Inflammatory macrophage treated with lipopolysaccharide for 4 hours (primary cell): ENCODE measurements around the gene ERC2.

Source experiments
- DNase-seq: peaks from one replicate; pipeline ENCODE4 v3.0.0-alpha.2; 2020

The ERC2 gene

DNA sequence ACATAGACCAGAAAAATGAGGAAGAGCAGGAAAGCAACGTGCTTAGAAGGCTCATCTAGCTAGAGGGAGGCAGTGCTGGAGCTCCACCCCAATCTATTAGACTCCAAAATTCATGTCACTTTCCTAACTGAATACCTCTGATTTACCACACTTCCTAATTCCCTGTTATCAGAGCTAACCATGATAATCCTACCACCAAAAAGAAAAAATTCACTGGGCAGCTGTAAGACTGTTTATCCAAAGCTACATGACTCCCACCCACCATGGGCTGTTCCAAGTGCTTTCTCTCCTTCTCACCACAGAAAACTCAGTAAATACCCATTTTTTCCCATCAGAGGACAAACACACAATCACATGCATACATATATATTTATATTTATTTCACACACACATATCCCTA lies 501.7 kb downstream of the ERC2 start:
- no peak for DNase-seq

DNA sequence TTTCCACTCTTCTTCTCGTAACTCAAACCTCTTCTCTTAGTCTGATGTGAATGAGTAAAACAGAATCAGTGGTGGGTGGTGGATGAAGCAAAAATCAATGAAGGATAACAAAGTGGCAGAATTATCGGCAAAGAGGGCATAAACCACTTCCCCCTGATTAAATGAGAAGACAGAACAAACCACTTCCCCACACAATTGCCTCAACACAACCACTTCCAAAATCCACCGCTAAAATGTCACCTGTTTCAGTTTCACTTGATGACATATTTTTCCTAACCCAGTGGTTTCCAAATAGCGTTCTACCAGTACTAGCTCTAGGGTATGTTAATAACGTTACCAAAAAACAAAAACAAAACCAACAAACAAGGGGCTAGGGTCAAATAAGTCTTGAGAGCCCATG lies 502.5 kb downstream of the ERC2 start:
- no peak for DNase-seq

DNA sequence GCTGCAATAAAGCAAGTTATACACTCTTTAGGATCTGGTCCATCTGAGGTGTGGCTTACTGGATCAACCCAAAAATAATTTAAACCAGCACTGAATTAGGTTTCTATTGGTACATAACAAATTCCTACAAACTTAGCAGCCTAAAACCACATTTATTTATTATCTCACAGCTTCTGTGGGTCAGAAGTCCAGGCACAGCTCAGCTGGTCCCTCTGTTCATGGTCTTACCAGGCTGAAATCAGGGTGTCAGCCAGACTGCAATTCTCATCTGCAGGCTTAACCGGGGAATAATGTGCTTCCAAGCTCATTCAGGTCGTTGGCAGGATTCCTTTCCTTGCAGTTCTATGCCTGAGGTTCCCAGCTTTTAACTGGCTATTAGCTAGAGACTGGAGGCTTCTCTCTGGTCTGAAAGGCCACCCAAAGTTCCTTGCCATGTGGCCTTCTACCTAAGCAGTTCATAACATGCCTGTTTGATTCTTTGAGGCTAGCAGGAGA lies 503.7 kb downstream of the ERC2 start:
- DNase-seq: no peak

DNA sequence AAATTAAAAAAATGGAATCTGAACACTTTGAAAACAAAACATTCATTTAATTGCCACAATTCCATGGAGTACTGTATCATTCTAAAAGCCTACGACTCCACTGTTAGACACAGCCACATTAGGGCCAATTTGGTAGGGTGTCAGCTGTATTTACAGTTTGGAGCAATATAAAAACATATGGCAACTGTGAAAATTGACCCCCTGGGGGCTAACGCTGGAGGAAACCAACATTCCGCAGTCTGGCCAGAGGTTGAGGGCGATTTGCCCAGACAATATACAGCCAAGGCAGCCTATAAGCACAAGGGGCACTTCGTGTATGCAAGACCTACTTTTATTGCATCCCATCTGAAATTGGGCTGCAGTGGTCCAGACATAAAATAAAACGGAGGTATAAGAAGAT lies 504.7 kb downstream of the ERC2 start:
- DNase-seq: no peak

DNA sequence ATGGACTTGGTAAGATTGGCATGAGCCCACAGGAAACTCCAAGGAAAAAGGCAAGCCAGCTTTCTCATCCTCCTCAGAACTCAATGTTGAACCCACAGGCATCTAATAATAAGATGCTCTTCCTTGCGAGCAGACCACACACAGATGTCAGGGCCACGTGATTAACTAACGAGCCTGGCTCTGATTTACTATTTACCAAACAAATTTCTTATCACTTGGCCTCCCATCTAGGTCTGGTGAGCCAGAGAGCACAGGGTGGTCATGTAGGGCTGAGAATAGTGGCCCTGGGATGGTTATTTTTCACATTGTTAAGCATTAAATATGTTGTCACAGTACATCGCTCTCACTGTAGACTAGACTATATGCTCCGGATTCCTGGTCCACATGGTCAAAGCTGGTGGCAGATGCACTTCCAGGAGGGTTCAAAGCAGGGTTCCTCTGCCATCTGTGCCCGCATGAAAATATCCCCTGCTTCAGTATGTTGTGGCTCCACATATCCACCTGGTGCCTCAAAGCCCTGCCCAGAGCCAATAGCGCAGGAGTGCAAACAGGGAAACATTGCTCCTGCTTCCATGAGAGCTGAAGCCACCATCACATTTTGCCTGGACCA lies 508.7 kb downstream of the ERC2 start:
- DNase-seq: no peak

DNA sequence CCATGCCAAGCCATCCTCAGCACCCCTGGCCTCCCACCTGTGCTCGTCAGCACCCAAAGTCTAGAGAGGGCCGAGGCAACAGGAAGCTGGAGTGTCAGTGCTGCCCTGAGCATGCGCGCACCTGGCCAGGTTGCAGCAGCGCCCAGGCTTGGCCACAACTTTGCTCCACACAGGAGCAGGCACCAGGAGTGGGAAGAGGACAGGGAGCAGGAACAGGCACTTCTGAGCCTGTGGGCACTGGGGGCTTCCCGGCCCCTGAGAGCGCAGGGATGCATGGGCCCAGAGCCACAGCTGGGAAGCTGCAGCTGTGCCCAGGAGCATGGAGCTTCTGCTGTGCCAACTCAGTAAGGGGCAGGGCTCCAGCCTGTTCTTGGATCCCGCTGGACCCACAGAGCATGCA lies 509.7 kb downstream of the ERC2 start:
- DNase-seq: no peak

DNA sequence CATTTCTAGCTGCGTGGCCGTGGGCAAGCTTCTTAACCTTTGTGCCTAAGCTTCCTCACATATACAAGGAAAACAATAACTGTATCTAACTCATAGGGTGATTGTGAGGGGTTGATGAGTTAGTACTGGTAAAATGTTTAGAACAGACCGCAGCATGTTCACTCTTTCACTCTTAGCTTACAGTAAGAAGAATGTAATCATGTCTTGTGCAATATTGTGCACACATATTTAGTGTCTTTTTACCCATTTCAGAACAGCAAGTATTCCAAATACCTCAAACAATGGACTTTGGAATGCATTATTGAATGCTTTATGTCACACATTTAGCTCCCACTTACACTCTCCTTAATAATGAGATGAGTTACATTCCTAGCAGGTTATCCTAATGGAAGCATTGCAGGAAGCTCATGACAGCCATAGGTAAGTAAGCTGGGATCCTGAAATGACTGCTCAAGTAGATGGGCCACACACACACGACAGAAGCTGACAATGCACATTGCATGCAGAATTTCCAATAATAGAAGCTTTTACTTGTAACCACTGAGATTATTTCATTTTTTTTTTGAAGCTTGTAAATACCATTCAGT lies 512.3 kb downstream of the ERC2 start:
- no peak for DNase-seq

DNA sequence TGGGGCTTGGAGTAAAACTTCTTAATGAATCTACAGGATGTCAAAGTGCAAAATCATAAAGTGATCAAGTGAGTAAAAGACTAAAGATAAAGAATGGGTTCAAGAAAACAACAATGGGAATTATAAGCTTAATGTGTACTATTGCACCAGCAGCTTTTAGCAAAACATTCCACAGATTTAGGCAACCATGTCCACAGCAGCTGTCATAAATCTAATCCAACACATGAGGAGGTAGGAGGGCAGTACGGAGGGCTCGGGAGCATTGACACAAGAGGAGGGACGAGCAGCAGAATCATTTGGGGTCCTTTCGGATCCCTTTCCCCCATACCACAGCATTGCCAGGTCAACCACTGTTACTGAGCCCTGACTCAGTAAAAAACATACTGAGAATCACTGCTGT lies 516.9 kb downstream of the ERC2 start:
- DNase-seq: no peak

DNA sequence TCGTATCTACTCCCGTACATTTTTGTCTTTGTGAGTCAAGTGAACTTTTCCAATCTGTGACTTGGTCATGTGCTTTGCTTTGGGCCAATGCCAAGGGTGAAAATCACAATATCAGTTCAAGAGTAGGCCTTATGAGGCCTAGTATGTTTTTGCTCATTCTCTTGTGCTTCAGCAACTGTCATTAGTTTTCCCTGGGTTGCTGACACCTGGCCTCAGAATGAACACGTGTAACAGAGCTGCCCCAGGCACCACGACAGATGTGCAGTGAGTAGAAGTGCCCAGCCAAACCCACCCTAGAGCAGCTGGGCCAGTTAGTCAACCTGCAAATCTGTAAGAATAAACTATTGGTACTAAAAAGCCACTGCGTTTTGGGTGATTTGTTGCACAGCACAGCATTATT lies 520.9 kb downstream of the ERC2 start:
- DNase-seq: no peak

DNA sequence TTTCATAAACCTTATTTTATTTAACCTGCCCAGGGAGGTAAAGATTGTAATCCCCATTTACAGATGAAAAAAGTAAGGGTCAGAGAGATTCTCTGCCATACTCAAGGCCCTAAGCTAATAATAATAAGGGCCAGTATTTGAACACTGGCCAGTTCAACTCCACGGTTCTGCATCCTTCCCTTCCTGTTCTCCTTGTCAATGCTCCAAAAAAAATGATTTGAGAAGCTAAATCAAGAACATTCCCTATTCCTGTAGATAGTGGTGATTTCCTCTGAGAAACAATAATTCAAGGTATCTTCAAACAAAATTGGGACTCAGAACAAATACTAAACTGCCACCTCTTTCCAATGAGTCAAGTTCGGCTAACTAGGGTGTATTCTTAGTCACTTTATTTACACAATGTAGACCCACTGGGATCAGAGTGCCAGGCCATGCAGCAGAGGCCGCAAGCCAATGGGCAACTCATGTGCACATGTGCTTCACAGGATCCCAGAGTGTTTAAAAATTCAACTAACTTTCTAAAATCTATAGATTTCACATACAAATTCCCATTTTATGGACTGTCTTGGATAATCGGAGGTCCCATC lies 521.6 kb downstream of the ERC2 start:
- no peak for DNase-seq

DNA sequence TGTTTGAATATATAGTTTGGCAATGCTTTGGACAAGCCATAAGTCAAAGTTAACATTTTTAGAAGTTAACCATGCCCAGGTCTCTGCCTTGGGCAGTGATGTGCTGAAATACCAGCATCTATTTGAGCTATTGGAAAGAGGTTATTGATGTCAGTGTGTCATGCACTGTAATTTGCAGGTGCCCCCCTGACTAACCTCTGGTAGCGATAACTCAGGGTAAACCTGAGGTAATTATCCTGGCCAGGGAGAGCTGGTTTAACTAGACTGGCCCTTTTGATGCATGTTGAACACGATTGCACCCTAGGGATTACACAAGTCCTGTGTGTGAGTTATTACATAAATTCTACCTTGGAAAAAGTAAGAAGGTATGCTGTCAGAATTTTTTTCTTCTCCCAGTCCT lies 525.4 kb downstream of the ERC2 start:
- DNase-seq: no peak

DNA sequence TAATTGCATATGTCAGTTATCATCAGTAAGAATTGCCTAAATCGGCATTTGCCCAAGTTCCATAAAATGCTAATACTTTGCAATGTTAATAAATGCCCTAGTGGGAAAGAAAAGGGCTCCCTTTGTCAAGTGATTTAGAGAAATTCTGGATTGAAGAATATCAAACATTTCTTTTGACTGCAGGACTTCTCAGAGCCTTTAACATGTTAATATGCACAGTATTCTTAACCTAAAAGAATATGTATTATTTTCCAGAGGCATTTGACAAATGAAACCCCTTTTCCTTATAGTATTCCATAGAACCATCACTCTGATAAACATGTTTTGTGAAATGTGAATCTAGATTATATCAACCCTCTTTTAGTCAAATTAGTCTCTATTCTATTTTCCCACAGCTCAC lies 529.0 kb downstream of the ERC2 start:
- no peak for DNase-seq

DNA sequence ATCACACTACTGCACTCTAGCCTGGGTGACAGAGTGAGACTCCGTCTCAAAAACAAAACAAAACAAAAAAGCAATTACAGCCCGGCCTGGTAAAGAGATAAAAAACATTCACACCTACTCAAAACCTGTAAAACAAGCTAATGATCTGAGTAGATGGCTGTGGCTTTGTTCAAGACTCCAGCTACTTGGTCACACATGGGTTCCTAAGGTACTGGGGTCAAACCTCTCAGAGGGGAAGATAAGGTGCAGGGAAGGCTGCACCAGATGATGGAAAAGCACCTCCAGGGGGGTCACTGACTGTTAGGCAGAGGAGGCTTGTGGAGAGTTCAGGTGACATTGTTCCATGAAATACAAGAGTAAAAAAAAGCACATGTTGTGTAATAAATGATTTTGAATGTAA lies 531.0 kb downstream of the ERC2 start:
- DNase-seq: no peak

DNA sequence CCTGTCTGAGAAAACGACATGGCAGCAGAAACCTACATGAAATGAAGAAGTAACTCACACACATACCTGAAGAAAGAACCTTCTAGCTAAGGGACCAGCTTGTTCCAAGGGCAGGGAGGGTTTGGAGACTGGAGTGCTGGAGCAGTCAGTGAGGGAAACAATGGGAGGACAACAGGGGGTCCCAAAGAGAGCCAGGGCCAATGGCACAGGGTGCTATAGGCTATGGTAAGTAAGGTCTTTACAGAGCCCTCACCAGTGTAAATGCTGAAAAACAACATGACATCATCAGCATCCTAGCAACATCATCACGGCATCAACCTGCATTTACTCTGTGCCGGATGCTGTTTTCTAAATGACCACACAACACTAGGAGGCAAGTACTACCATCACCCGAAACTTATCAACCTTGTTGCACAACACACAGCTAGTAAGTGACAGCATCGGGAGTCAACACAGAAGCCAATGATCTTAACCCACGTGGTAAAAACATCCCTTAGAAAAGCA lies 531.7 kb downstream of the ERC2 start:
- DNase-seq: no peak

DNA sequence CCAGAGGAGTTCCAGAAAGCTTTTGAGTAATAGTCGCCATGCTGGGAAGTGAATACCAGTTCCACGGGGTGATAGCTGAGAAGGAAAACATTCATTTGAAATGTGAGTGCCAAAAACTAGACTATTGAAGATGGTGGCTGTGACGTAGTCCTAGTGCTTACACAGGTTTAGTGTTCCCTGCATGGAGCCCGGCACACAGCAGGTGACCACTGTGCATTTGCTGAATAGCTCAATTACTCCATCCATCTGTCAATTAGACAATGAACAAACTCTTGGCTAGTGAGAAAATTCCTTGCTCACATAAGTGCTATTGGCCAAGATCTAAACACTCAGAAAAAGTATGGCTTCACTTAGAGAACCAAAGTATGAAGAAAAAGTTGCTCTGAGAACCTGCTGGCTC lies 533.0 kb downstream of the ERC2 start:
- no peak for DNase-seq

DNA sequence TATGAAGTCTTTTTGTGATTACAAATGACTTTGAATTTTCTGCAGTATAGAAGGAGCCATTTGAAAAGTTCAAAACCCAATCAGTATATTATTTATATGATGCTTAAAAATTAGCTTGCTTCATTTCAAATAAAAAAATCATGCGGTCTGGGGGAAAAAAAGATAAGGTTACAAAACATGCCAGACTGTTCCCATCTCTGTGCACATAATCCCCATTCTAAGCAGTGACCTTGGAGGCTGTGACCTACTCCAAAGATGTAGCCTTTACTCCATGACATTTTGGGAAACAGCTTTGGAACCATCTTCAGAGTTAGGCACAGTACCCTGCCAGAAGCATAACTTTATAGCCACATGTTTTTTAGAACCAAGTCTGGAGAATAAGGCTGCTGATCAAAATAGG lies 533.5 kb downstream of the ERC2 start:
- no peak for DNase-seq

DNA sequence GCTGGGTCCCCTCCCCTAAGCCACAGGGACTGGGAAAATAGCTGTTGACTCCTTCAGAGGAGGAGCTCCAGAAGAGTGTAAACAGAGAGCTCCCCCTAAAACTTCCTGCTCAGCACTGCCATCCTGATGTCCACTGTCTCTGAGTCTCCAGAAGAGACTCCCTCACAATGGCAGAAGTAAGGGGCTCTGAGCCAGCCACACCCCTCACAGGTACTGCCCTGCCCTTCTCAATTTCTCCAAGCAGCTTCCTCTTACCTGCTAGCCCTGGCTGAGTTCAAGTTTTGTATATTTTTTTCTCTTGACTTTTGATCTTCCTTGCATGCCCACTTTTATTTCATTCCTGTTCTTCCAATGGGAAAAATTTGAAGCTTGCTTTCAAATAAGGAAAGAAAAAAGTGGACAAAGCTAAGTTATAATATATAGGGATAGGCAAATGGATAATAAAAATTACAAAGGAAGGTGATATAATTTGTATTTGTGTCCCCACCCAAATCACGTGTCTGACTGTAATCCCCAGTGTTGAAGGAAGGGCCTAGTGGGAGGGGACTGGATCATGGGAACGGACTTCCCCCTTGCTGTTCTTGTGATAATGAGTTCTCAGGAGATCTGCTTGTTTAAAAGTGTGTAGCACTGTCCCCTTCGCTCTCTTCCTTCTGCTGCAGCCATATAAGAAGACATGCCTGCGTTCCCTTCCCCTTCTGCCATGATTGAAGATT lies 539.0 kb downstream of the ERC2 start:
- DNase-seq: no peak

DNA sequence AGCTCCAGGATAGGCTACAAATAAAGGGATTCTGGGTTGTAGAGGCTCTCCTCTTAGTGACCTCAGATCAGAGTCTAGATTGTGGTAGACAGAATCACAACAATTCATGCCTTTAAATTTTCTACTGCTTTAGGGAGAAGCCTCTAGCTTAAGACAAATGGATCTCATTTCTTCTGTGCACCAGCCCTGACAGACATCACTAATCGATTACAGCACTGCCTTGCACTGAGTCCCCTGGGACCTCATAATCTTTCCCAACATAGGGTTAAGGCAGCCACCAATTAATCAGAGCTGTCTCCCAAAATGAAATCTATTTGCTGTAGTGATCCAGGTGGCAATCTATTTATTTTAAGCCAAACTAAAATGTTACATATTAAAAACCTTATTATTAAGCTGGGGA lies 544.6 kb downstream of the ERC2 start:
- no peak for DNase-seq

DNA sequence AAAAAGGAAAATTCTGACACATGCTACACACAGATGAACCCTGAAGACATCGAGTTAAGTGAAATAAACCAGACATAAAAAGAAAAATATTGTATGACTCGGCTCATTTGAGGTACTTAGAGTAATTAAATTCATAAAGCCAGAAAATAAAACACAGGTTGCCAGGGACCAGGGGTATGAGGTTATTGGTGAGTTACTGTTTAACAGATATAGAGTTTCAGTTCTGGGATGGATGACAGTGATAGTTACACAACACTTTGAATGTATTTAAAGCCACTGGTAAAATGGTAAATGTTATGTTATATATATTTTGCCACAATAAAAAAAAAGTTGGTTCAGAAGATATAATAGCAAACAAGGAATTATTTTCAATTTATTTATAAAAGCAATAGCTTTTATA lies 545.1 kb downstream of the ERC2 start:
- no peak for DNase-seq

DNA sequence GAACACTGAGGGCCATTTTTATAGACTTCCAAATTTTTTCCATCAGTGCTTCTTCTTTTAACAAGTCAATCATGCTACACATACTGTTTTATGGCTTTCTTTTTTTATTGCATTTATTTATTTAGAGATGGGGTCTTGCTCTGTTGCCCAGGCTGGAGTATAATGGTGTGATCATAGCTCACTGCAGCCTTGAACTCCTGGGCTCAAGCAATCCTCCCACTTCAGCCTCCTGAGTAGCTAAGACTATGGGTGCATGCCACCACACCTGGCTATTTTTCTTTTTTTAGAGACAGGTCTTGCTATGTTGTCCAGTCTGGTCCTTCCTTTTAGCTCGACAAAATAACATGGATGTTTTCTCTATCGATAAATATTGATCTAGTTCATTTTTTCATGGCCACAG lies 555.4 kb downstream of the ERC2 start:
- no peak for DNase-seq

DNA sequence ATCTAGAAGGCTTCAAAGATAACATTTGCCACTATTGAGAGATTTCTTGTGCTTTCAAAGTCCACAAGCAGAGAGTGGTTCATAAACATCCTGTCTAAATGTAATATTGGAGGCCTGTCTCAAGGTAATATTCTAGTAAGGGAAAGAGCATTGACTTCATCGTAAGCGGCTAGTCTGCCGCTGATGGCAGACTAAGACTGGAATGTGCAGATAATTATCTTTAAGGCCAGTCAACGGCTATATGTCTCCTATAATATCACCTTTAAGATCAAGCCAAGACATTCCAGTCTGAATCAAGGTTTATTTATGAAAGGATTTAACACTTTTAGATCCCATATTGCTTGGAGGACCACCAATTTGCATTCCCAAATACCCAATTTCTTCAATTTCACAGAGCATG lies 557.0 kb downstream of the ERC2 start:
- no peak for DNase-seq

DNA sequence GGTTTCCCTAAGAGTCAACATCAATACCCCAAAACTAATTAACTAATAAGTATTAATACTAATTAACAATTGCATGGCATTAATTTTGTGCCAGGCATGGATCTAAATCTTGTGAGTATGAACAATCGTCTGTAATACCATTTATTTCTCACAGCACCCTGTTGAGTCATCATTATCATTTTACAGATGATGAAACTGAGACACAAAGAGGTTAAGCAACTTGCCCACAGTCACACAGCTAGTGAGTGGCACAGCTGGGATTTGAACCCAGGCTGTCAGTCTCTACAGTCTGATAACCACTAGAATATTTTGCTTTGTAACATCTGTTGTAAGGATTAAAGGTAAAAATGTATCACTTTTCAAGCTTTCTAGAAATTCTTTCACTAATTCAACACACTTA lies 557.7 kb downstream of the ERC2 start:
- no peak for DNase-seq

DNA sequence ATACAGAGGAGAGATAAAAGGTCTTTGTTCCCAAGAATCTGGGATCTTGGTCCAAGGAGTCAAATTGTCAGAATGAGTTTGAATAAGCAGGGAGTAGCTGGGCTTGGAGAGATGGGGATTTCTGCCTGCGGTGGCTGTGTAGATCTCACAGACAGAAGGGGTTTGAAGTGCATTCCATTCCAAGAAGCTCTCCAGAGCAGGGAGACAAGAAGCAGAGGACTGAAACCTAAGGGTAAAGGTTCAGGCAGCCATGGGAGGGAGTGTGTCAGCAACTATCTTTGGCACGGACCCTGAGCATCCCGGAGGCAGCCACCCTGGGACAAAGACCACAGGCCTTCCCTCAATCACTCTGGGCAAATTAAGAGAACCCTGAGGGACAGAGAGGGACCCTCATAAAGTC lies 558.9 kb downstream of the ERC2 start:
- DNase-seq: no peak

DNA sequence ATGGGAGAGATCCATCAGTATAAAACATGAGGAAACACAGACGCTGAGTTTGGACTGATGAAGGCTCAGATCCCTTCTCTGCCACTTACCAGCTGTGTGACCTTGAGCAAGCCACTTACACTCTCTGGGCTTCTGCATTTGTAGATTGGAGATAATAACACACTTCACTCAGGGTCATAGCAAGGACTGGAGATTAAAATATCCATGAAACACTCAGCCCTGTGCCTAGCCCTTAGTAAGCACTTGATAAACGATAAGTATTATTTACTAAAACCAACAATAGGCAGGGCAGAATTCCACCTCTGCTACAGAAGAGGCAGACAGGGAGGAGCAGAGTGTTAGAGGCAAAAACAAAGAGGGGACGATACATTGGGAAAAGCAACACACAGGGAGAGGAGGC lies 560.7 kb downstream of the ERC2 start:
- no peak for DNase-seq
